GM12878 (cell line): ENCODE results near the gene FLT4. TPM values are rescaled to one million over a fixed set of nuclear protein-coding genes. Genes with fewer than 3 reads are reported as not detected.

Experiments
- ATAC-seq: fragments of 200-7000 bp; cut with Tn5 transposase; 3 replicates; pipeline ENCODE4 v1.9.1; 2020; ENCODE audit warnings: mild to moderate bottlenecking, moderate library complexity
- BruUV-seq: library from RNA; stranded (reverse); fragments of 400-500 nt; replicated peaks from 2 replicates; lab custom pipeline; 2021; lab: Mats Ljungman, UMichigan
- CTCF ChIA-PET: fragments of 300-600 bp; sonication (Branson Sonifier 250); formaldehyde crosslinking; extraction: SDS; loops from one replicate; lab custom pipeline; 2021; ENCODE audit warnings: inconsistent platforms; lab: Yijun Ruan, JAX
- POLR2A ChIA-PET: fragments of 350-600 bp; formaldehyde crosslinking; extraction: SDS; loops from one replicate; lab custom pipeline; 2021; ENCODE audit warnings: inconsistent platforms; lab: Charles Lee
- RAD21 ChIA-PET: fragments of 300-600 bp; sonication (Branson Sonifier 250); formaldehyde crosslinking; loops from one replicate; lab custom pipeline; 2023; ENCODE audit warnings: antibody characterized with exemption; ENCODE audit not compliant: unreplicated experiment; lab: Charles Lee
- SMC1A ChIA-PET: fragments of 300-600 bp; sonication (Branson Sonifier 250); formaldehyde crosslinking; loops from one replicate; lab custom pipeline; 2023; ENCODE audit not compliant: unreplicated experiment, uncharacterized antibody; lab: Charles Lee
- DNase-seq: peaks from one replicate; pipeline ENCODE4 v3.0.0-alpha.2; 2011; ENCODE audit warnings: low read depth, low spot score
- FAIRE-seq: peaks from 3 replicates; lab custom pipeline; 2011; peaks lifted over from hg19 to GRCh38; lab: Jason Lieb, UNC
- H2AFZ ChIP-seq: 2 replicates; pipeline ENCODE4 v1.6.0; 2011; ENCODE audit warnings: low read depth, low read length, control low read depth; ENCODE audit not compliant: control insufficient read depth
- H3K27ac ChIP-seq: 2 replicates; pipeline ENCODE4 v1.5.1; 2011; ENCODE audit warnings: control low read depth; ENCODE audit not compliant: control insufficient read depth, insufficient read depth
- H3K27me3 ChIP-seq, 2 experiments: replicated peaks in 1 of 2; 2 replicates each; pipeline versions ENCODE4 v1.6.0 to v1.6.1; 2011; ENCODE audit warnings: low read length in 1 of 2; ENCODE audit not compliant: control insufficient read depth in 2 of 2, insufficient read depth in 2 of 2
- H3K36me3 ChIP-seq, 2 experiments: 2 replicates each; pipeline ENCODE4 v1.5.1; 2011; ENCODE audit warnings: low read length in 1 of 2; ENCODE audit not compliant: control insufficient read depth in 2 of 2, insufficient read depth in 2 of 2
- H3K4me1 ChIP-seq: 2 replicates; pipeline ENCODE4 v1.6.1; 2011; ENCODE audit warnings: mild to moderate bottlenecking, low read length, moderate library complexity, mixed read lengths; ENCODE audit not compliant: control insufficient read depth, insufficient read depth
- H3K4me2 ChIP-seq: 2 replicates; pipeline ENCODE4 v1.6.0; 2011; ENCODE audit warnings: control low read depth; ENCODE audit not compliant: control insufficient read depth, insufficient read depth
- H3K4me3 ChIP-seq: fragments of 200-600 bp; sonication (generic); 2 replicates; pipeline ENCODE4 v1.5.1; 2016
- H3K79me2 ChIP-seq: 2 replicates; pipeline ENCODE4 v1.6.0; 2011; ENCODE audit warnings: low read length; ENCODE audit not compliant: control insufficient read depth, insufficient read depth
- H3K9ac ChIP-seq: 2 replicates; pipeline ENCODE4 v1.8.0; 2011; ENCODE audit warnings: low read length, control low read depth, mixed read lengths; ENCODE audit not compliant: control insufficient read depth, insufficient read depth
- H3K9me3 ChIP-seq: replicated peaks from 3 replicates; pipeline ENCODE4 v1.5.1; 2011; ENCODE audit warnings: mild to moderate bottlenecking, low read length; ENCODE audit not compliant: control insufficient read depth, insufficient read depth
- H4K20me1 ChIP-seq: 2 replicates; pipeline ENCODE4 v1.6.0; 2011; ENCODE audit not compliant: control insufficient read depth, insufficient read depth
- HCFC1 ChIP-seq: fragments of 150-350 bp; IDR thresholded peaks from 2 replicates; pipeline ENCODE4 v1.6.1; 2014; ENCODE audit warnings: low read length
- IKZF2 ChIP-seq, 2 experiments: fragments of 450-650 bp; IDR thresholded peaks; 2 replicates each; pipeline ENCODE4 v1.6.1; 2017; ENCODE audit warnings: mild to moderate bottlenecking in 2 of 2, moderate library complexity in 2 of 2
- KAT2A ChIP-seq: conservative IDR thresholded peaks from 2 replicates; pipeline ENCODE4 v1.6.1; 2011; ENCODE audit warnings: low read depth, low read length; ENCODE audit not compliant: control insufficient read depth
- RBBP5 ChIP-seq: fragments of 200-600 bp; sonication (generic); conservative IDR thresholded peaks from 2 replicates; pipeline ENCODE4 v1.6.1; 2016
- SREBF1 ChIP-seq: IDR thresholded peaks from 2 replicates; pipeline ENCODE4 v1.6.1; 2012; ENCODE audit warnings: mild to moderate bottlenecking, low read length
- WGBS: methylation state at CpG from one replicate; pipeline ENCODE4 v1.1.6; 2016; ENCODE audit warnings: low lambda C conversion rate; ENCODE audit not compliant: insufficient replicate concordance, insufficient coverage; ENCODE audit errors: missing lambda C conversion rate; 5-methylcytosine and 5-hydroxymethylcytosine counted together
- in situ Hi-C: fragments of 300-500 bp; cut with MboI; formaldehyde crosslinking; loops from 9 replicates; pipeline ENCODE4 v1.14.3; 2018; ENCODE audit warnings: mixed read lengths
- intact Hi-C: fragments of 100-400 bp; cut with micrococcal nuclease; formaldehyde crosslinking; loops from one replicate; pipeline ENCODE4 v1.14.2; 2022; ENCODE audit not compliant: unreplicated experiment
- polyA plus RNA-seq, 11 experiments: library from polyadenylated mRNA; depleted of rRNA in 4 of 11; unstranded in 6 of 11; stranded (reverse) in 5 of 11; fragments of >200 nt; fragmentation: Nextera tagmentation in 4 of 11; fragmentation: Illumina TruSeq in 1 of 11; extraction: Ambion mirVana in 4 of 11; extraction: Trizol in 1 of 11; gene quantifications; 1 replicate in 1 of 11; 2 replicates in 10 of 11; pipeline versions ENCODE4 v1.2.1 to v1.2.3, GENCODE V29; 2011 to 2016; ENCODE audit warnings: inconsistent platforms in 2 of 11, missing spikeins in 2 of 11, low read depth in 1 of 11
- total RNA-seq, 4 experiments: library from RNA; depleted of rRNA in 3 of 4; stranded (reverse); fragments of >200 nt in 3 of 4; fragmentation: Illumina TruSeq in 1 of 4; extraction: Trizol in 1 of 4; gene quantifications; 2 replicates each; pipeline versions ENCODE4 v1.2.1 to v1.2.3, GENCODE V29; 2013 to 2021
- TF ChIP-seq, protein P1 (sequence below): IDR thresholded peaks from 2 replicates; pipeline ENCODE4 v1.6.1; 2012; ENCODE audit warnings: improper control_type of control experiment, low read depth, low read length; ENCODE audit not compliant: insufficient replicate concordance
- TF ChIP-seq, protein P2 (sequence below): IDR thresholded peaks from 2 replicates; pipeline ENCODE4 v1.6.1; 2011; ENCODE audit warnings: mild to moderate bottlenecking, low read depth, low read length, moderate library complexity; ENCODE audit not compliant: insufficient replicate concordance

Gene FLT4
- total and polyA plus RNA-seq, 10 of the 15 experiments (the other 5 are each of a cell fraction or from before 2014, with no cell fraction given) = 0.18 TPM; not detected in 9

DNA sequence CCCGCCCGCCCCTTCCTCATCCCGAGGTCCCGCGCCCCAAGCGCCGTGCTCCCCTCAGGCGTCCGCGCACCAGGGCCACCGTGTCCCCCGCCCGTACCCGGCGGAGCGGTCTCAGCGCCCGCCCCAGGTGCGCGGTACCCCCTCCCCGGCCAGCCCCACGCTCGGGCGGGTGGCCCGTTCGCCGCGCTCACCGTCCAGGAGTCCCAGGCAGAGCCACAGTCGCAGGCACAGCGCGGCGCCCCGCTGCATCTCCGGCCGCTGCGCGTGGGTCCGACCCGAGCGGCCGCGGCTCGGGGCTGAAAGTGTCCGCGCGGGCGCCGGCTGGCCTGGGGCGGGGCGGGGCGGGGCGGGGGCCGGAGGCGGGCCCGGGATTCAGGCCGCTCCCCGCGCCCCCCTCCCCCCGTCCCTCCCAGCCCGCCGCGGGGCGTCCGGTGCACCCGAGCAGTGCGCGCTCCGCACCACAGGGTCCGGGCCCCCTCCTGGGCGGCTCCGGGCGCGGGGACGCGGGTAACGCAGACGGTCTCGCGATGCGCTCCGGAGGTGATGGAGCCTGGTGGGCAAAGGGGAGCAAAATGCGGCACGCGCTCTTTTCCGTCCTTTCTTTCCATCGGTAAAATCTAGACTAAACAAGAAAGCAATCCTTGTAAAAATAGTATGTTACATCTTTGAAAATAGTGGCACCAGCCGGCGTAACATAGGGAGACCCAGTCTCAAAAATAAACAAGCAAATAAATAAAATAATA, at the start of gene FLT4 (continued):
- TF ChIP-seq RBBP5 (no peak), KAT2A (no peak), SREBF1 (no peak)
- TF ChIP-seq, protein P1, sequence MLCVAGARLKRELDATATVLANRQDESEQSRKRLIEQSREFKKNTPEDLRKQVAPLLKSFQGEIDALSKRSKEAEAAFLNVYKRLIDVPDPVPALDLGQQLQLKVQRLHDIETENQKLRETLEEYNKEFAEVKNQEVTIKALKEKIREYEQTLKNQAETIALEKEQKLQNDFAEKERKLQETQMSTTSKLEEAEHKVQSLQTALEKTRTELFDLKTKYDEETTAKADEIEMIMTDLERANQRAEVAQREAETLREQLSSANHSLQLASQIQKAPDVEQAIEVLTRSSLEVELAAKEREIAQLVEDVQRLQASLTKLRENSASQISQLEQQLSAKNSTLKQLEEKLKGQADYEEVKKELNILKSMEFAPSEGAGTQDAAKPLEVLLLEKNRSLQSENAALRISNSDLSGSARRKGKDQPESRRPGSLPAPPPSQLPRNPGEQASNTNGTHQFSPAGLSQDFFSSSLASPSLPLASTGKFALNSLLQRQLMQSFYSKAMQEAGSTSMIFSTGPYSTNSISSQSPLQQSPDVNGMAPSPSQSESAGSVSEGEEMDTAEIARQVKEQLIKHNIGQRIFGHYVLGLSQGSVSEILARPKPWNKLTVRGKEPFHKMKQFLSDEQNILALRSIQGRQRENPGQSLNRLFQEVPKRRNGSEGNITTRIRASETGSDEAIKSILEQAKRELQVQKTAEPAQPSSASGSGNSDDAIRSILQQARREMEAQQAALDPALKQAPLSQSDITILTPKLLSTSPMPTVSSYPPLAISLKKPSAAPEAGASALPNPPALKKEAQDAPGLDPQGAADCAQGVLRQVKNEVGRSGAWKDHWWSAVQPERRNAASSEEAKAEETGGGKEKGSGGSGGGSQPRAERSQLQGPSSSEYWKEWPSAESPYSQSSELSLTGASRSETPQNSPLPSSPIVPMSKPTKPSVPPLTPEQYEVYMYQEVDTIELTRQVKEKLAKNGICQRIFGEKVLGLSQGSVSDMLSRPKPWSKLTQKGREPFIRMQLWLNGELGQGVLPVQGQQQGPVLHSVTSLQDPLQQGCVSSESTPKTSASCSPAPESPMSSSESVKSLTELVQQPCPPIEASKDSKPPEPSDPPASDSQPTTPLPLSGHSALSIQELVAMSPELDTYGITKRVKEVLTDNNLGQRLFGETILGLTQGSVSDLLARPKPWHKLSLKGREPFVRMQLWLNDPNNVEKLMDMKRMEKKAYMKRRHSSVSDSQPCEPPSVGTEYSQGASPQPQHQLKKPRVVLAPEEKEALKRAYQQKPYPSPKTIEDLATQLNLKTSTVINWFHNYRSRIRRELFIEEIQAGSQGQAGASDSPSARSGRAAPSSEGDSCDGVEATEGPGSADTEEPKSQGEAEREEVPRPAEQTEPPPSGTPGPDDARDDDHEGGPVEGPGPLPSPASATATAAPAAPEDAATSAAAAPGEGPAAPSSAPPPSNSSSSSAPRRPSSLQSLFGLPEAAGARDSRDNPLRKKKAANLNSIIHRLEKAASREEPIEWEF = no peak
- TF ChIP-seq, protein P2, sequence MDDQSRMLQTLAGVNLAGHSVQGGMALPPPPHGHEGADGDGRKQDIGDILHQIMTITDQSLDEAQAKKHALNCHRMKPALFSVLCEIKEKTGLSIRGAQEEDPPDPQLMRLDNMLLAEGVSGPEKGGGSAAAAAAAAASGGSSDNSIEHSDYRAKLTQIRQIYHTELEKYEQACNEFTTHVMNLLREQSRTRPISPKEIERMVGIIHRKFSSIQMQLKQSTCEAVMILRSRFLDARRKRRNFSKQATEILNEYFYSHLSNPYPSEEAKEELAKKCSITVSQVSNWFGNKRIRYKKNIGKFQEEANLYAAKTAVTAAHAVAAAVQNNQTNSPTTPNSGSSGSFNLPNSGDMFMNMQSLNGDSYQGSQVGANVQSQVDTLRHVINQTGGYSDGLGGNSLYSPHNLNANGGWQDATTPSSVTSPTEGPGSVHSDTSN = no peak

DNA sequence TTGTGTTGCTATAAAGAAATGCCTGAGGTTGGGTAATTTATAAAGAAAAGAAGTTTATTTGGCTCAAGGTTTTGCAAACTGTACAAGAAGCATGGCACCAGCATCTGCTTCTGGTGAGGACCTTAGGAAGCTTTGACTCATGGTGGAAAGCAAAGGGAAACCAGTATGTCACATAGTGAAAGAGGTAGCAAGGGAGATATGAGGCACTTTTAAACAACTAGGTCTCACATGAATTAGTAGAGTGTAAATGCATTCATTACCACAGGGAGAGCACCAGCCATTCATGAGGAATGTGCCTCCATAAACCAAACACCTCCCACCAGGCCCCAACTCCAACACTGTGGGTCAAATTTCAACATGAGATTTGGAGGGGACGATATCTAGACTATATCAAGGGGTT, 49.6 kb upstream of the FLT4 start:
- RAD21 ChIA-PET = no interaction called here
- TF ChIP-seq HCFC1 (no peak), IKZF2 (IDR thresholded peaks at IDR 0.05) (no peak)
- ATAC-seq (no peak), FAIRE-seq (no peak), DNase-seq (no peak)
- H3K4me3 ChIP-seq = no peak overlapping the region
- H3K9ac ChIP-seq = no peak overlapping the region
- no TSS peak for BruUV-seq
- POLR2A ChIA-PET = no interaction called here
- SMC1A ChIA-PET = no interaction called here
- H3K4me1 ChIP-seq = no peaks in the 10 kb centered on the region
- no peak overlapping the region for H3K27ac ChIP-seq
- H2AFZ ChIP-seq = no peak overlapping the region
- CTCF ChIA-PET = interaction anchor here (1.0 kb wide), 1 partner anchor 20 kb away, joined by 4 read pairs; no protein-coding TSS in a partner anchor
- H3K9me3 ChIP-seq = no peaks in the 10 kb centered on the region
- in situ Hi-C loops = no loop called here
- no peaks in the 10 kb centered on the region for H3K36me3 ChIP-seq
- no peaks in the 10 kb centered on the region for H3K79me2 ChIP-seq
- intact Hi-C loops = no loop called here
- H3K27me3 ChIP-seq = no peaks in the 10 kb centered on the region
- no peaks in the 10 kb centered on the region for H4K20me1 ChIP-seq
- no peak overlapping the region for H3K4me2 ChIP-seq
- WGBS = 53% methylated on average over 1 of the region's 1 CpG
